ENCODE data around the gene MUS81. TPM values are rescaled to one million over a fixed set of nuclear protein-coding genes. Genes with fewer than 3 reads are reported as not detected.

The MUS81 gene
- total and polyA plus RNA-seq, 2 of the 13 experiments (the other 11 are each of a cell fraction or from before 2014, with no cell fraction given) = 25.6 to 30.2 TPM

GRCh38 chr11:65891219-65892136, 31.2 kb downstream of the MUS81 start (continued):
- TF ChIP-seq ZFP36L2 (CRISPR knock-in tag; IDR thresholded peaks at IDR 0.05) = no peak
- TF ChIP-seq ZNF350 (CRISPR knock-in tag; IDR thresholded peaks at IDR 0.05; ENCODE audit: borderline replicate concordance, low read depth) = peak; percentile 23; the same call in 1 of the 2 replicates
- TF ChIP-seq REST (IDR thresholded peaks at IDR 0.05; ENCODE audit: borderline replicate concordance in 1 of 2, low read depth in 1 of 2, low read length in 2 of 2) = 0 out of 4 replicates have a peak, but pooled peaks of 1 of the 2 experiments have one; percentile 16
- no peak for TF ChIP-seq SIN3B (IDR thresholded peaks at IDR 0.05; ENCODE audit: low read length)
- TF ChIP-seq ZNF275 (CRISPR knock-in tag; IDR thresholded peaks at IDR 0.05; ENCODE audit: borderline replicate concordance) = no peak
- no peak for TF ChIP-seq SMARCC2 (IDR thresholded peaks at IDR 0.05)
- TF ChIP-seq ZNF772 (CRISPR knock-in tag; IDR thresholded peaks at IDR 0.05) = peak; percentile 54; the same call in 1 of the 2 replicates
- TF ChIP-seq HNRNPH1 (optimal IDR thresholded peaks at IDR 0.05; ENCODE audit: low read depth, low read length) = no peak
- TF ChIP-seq DDIT3 (CRISPR knock-in tag; IDR thresholded peaks at IDR 0.05) = no peak
- TF ChIP-seq SAP130 (CRISPR knock-in tag; IDR thresholded peaks at IDR 0.05; ENCODE audit: low read depth) = peak; percentile 69
- peak; percentile 96 for TF ChIP-seq ZBTB7B (CRISPR knock-in tag; IDR thresholded peaks at IDR 0.05)
- TF ChIP-seq AKAP8 (CRISPR knock-in tag; IDR thresholded peaks at IDR 0.05) = peak; percentile 82; the same call in 1 of the 2 replicates
- no peak for TF ChIP-seq ZNF598 (CRISPR knock-in tag; IDR thresholded peaks at IDR 0.05; ENCODE audit: borderline replicate concordance)
- no peak for TF ChIP-seq TOPORS (CRISPR knock-in tag; IDR thresholded peaks at IDR 0.05)
- peak; percentile 97 for TF ChIP-seq ZC3H13 (CRISPR knock-in tag; IDR thresholded peaks at IDR 0.05)
- 0 out of 2 replicates have a peak, but pooled peaks have one; percentile 8 for TF ChIP-seq KLF6 (CRISPR knock-in tag; IDR thresholded peaks at IDR 0.05)
- no peak for TF ChIP-seq ZZZ3 (CRISPR knock-in tag; IDR thresholded peaks at IDR 0.05; ENCODE audit: borderline replicate concordance)
- TF ChIP-seq FOXK1 (CRISPR knock-in tag; IDR thresholded peaks at IDR 0.05; ENCODE audit: borderline replicate concordance, low read depth) = peak; percentile 25; the same call in 1 of the 2 replicates
- 0 out of 2 replicates have a peak, but pooled peaks have one; percentile 55 for TF ChIP-seq KLF12 (CRISPR knock-in tag; IDR thresholded peaks at IDR 0.05; ENCODE audit: borderline replicate concordance)
- peak in 1 of 2 experiments; percentile 52; a peak in 1 of 4 replicates for TF ChIP-seq KLF16 (CRISPR knock-in tag; IDR thresholded peaks at IDR 0.05)
- TF ChIP-seq RXRB (CRISPR knock-in tag; IDR thresholded peaks at IDR 0.05; ENCODE audit: borderline replicate concordance) = peak; percentile 50; the same call in 1 of the 2 replicates
- TF ChIP-seq ZBTB1 (CRISPR knock-in tag; IDR thresholded peaks at IDR 0.05; ENCODE audit: borderline replicate concordance) = no peak
- peak; percentile 48; the same call in 1 of the 2 replicates for TF ChIP-seq MAX (IDR thresholded peaks at IDR 0.05)
- no peak for TF ChIP-seq ATAD3A (CRISPR knock-in tag; IDR thresholded peaks at IDR 0.05)
- TF ChIP-seq ZFP62 (CRISPR knock-in tag; IDR thresholded peaks at IDR 0.05) = no peak

Data from HepG2 (cell line).